ENCODE data around the gene HOXC9.
A peak's percentile ranks its signal among the peaks of the same experiment; 100 is the strongest.

Gene HOXC9

DNA sequence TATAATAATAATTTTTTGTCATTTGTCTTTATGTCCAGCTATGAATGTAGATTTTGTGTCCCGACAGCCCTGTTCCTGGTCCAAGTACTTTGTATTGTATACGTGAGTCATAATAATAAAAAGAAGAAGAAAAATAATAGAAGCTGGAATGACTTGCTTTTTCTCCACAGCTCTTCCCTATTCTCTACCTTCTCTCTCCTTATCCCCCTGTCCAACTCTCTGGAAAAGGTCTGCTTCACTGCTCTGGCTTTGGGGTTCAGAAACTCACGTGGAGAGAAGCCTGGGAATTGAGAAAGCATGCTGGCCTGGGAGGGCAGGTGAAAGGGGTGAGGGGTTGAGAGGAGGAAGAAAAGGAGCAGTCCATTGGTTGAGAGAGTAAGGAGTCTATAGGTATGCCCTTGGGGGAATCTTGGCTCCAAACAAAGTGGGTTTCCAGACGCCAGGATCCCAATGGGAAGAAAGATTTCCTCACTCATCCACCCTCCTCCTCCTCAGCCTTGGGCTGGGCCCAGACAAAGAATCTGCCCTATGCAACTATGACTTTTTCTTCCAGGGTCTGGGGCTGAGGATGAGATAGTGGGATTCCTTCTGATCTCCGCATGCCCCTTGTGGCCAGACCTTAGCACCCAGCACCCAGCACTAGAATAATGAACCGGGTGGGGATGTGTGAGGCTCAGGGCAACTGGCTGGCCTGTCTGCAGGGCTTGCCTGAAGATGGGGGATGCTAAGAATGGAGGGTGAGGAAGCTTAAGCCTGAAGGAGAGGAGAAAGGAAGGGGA, 12.9 kb downstream of the HOXC9 start:
- no peaks in the 10 kb centered on the region for H4K20me1 ChIP-seq (ENCODE audit: insufficient read depth, low read length)
- H3K4me3 ChIP-seq (ENCODE audit: low read depth in 1 of 2, low read length in 2 of 2), result no peak overlapping the region
- no peak overlapping the region for H3K4me2 ChIP-seq (ENCODE audit: insufficient read depth, low read length)
- no peak for TF ChIP-seq EZH2 (IDR thresholded peaks at IDR 0.05; ENCODE audit: borderline replicate concordance, low read depth, low read length, severe bottlenecking)
- TF ChIP-seq, protein P1, sequence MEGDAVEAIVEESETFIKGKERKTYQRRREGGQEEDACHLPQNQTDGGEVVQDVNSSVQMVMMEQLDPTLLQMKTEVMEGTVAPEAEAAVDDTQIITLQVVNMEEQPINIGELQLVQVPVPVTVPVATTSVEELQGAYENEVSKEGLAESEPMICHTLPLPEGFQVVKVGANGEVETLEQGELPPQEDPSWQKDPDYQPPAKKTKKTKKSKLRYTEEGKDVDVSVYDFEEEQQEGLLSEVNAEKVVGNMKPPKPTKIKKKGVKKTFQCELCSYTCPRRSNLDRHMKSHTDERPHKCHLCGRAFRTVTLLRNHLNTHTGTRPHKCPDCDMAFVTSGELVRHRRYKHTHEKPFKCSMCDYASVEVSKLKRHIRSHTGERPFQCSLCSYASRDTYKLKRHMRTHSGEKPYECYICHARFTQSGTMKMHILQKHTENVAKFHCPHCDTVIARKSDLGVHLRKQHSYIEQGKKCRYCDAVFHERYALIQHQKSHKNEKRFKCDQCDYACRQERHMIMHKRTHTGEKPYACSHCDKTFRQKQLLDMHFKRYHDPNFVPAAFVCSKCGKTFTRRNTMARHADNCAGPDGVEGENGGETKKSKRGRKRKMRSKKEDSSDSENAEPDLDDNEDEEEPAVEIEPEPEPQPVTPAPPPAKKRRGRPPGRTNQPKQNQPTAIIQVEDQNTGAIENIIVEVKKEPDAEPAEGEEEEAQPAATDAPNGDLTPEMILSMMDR (IDR thresholded peaks at IDR 0.05; ENCODE audit: borderline replicate concordance, extremely low read depth, low read length, poor library complexity, severe bottlenecking), result peak; percentile 41
- H3K9ac ChIP-seq (ENCODE audit: low read depth, low read length), result no peak overlapping the region
- H3K27ac ChIP-seq (ENCODE audit: low read length), result no peak overlapping the region
- no peak for ATAC-seq (ENCODE audit: insufficient read depth, low read depth)
- no peaks in the 10 kb centered on the region for H3K79me2 ChIP-seq (ENCODE audit: insufficient read depth, low read length)
- no peaks in the 10 kb centered on the region for H3K36me3 ChIP-seq (ENCODE audit: insufficient read depth, low read length)
- DNase-seq, result no peak
- no peak overlapping the region for H2AFZ ChIP-seq (ENCODE audit: low read depth, low read length)
- H3K27me3 ChIP-seq (ENCODE audit: insufficient read depth, low read length, poor library complexity), result peaks cover 71% of the 10 kb centered on the region
- no peaks in the 10 kb centered on the region for H3K9me3 ChIP-seq (ENCODE audit: insufficient read depth, low read length, severe bottlenecking)
- peaks cover 8% of the 10 kb centered on the region for H3K4me1 ChIP-seq (ENCODE audit: insufficient read depth, low read length)

DNA sequence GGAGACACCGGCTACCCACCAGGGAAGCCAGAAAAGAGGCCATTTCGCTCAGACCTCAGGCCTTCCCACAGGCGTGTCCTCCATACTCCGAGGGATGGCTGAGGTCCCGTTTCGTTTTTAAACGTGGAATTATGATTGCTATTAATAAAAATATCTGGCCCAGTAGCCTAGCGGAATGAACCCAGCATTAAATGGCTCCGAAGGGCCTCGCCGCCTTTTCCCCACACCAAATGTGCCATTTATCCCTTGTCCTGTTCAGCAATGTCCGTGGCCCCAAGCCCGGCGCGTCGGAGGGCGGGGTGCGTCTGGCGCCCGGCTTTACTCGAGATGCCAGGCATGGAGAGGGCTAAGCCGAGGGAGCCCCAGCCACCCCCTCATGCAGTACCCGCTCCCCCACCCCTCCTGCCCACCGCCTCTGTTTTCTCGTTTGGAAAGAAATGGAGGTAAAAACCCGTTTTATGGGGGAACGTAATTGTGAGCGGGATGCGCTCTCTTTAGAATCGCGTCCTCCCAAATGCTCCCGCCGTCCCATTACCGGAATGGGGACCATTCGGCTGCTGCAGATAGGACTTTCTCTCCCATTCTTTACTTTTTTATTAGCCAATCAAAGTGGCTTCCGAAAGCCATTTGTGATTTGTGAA, 14.5 kb downstream of the HOXC9 start:
- no peak for TF ChIP-seq EZH2 (IDR thresholded peaks at IDR 0.05; ENCODE audit: borderline replicate concordance, low read depth, low read length, severe bottlenecking)
- TF ChIP-seq, protein P1 (IDR thresholded peaks at IDR 0.05; ENCODE audit: borderline replicate concordance, extremely low read depth, low read length, poor library complexity, severe bottlenecking), result no peak
- Histone ChIP-seq H3K27ac (ENCODE audit: low read length) (no peak overlapping the region), H3K36me3 (ENCODE audit: insufficient read depth, low read length) (no peaks in the 10 kb centered on the region), H3K9ac (ENCODE audit: low read depth, low read length) (no peak overlapping the region), H2AFZ (ENCODE audit: low read depth, low read length) (no peak overlapping the region), H3K79me2 (ENCODE audit: insufficient read depth, low read length) (0 out of 2 replicates have a peak, but pooled peaks cover 3% of the 10 kb centered on the region), H3K4me3 (ENCODE audit: low read depth in 1 of 2, low read length in 2 of 2) (no peak overlapping the region), H3K4me2 (ENCODE audit: insufficient read depth, low read length) (no peak overlapping the region), H3K9me3 (ENCODE audit: insufficient read depth, low read length, severe bottlenecking) (no peaks in the 10 kb centered on the region), H3K4me1 (ENCODE audit: insufficient read depth, low read length) (peaks cover 17% of the 10 kb centered on the region), H3K27me3 (ENCODE audit: insufficient read depth, low read length, poor library complexity) (peaks cover 61% of the 10 kb centered on the region), H4K20me1 (ENCODE audit: insufficient read depth, low read length) (no peaks in the 10 kb centered on the region)
- no peak for DNase-seq
- no peak for ATAC-seq (ENCODE audit: insufficient read depth, low read depth)

DNA sequence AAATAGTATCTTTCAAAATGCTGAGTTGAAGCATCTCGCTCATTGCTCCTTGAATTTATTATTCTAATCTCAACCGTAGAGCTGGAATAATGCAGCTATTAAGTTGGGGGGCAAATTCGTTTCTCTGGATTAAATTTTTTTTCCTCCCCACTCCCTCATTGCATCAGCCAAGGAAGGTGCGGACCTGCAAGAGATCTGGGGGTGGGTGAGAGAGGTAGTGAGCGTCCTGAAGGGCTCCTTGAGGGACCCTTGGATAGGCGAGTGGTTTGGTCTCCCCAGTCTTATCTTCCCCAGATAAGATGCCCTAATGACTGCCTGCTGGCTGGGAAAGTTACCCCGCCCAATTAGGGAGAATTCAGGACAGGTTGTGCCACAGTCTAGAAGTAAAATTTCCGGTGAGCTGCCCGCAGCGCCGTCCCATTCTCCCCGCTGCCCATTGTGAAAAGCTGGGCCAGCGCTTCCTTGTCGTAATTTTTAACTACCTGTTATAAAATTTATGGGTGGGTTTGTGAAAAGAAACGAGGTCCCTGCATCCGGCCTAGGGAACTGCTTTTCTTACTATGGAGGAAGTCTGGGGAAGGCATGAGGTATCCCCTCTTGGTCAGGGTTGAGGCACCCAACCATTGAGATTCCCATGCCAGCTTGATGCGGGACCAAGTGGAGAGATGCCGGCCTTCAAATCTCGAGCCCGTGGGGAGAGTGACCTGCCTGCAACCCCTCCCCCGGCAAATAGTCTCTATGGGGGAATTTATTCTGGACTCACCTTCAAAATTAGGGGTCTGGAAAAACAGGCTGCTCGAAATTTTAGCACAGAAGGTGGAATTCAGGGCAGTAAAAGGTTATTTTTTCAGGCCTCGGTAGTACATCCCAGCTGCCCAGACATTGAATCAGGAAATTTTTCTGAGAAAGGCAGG, 15.3 kb downstream of the HOXC9 start:
- DNase-seq (no peak), ATAC-seq (ENCODE audit: insufficient read depth, low read depth) (no peak)
- TF ChIP-seq, protein P1 (IDR thresholded peaks at IDR 0.05; ENCODE audit: borderline replicate concordance, extremely low read depth, low read length, poor library complexity, severe bottlenecking), result no peak
- no peak for TF ChIP-seq EZH2 (IDR thresholded peaks at IDR 0.05; ENCODE audit: borderline replicate concordance, low read depth, low read length, severe bottlenecking)
- Histone ChIP-seq H3K27ac (ENCODE audit: low read length) (no peak overlapping the region), H3K79me2 (ENCODE audit: insufficient read depth, low read length) (0 out of 2 replicates have a peak, but pooled peaks cover 3% of the 10 kb centered on the region), H3K9me3 (ENCODE audit: insufficient read depth, low read length, severe bottlenecking) (no peaks in the 10 kb centered on the region), H3K4me3 (ENCODE audit: low read depth in 1 of 2, low read length in 2 of 2) (no peak overlapping the region), H2AFZ (ENCODE audit: low read depth, low read length) (no peak overlapping the region), H3K4me2 (ENCODE audit: insufficient read depth, low read length) (no peak overlapping the region), H3K27me3 (ENCODE audit: insufficient read depth, low read length, poor library complexity) (peaks cover 54% of the 10 kb centered on the region), H3K9ac (ENCODE audit: low read depth, low read length) (no peak overlapping the region), H3K36me3 (ENCODE audit: insufficient read depth, low read length) (no peaks in the 10 kb centered on the region), H4K20me1 (ENCODE audit: insufficient read depth, low read length) (no peaks in the 10 kb centered on the region), H3K4me1 (ENCODE audit: insufficient read depth, low read length) (peaks cover 17% of the 10 kb centered on the region)
